SK-N-MC (cell line): ENCODE measurements around the gene TBC1D22A.
A peak's percentile ranks its signal among the peaks of the same experiment; 100 is the strongest.

Experiments used
- DNase-seq: peaks from one replicate; pipeline ENCODE4 v3.0.0-alpha.2; 2011; ENCODE audit warnings: low read depth, low spot score
- H3K27ac ChIP-seq: fragments of 200-600 bp; sonication (generic); 2 replicates; pipeline ENCODE4 v1.5.1; 2016; ENCODE audit warnings: mixed run types
- H3K36me3 ChIP-seq: fragments of 200-600 bp; sonication (generic); 2 replicates; pipeline ENCODE4 v1.6.1; 2017; ENCODE audit warnings: antibody characterized with exemption, low read length, mixed read lengths; ENCODE audit not compliant: insufficient read depth
- H3K4me3 ChIP-seq: fragments of 200-600 bp; sonication (generic); 2 replicates; pipeline ENCODE4 v1.5.1; 2016
- H3K9ac ChIP-seq: fragments of 200-600 bp; sonication (generic); 2 replicates; pipeline ENCODE4 v1.8.0; 2017; ENCODE audit warnings: mixed run types, mixed read lengths; ENCODE audit not compliant: insufficient read length
- H3K9me3 ChIP-seq: fragments of 200-600 bp; sonication (generic); 2 replicates; pipeline ENCODE4 v1.6.1; 2017; ENCODE audit warnings: low read depth, mild to moderate bottlenecking, antibody characterized with exemption, low read length, moderate library complexity, mixed read lengths
- EZH2 ChIP-seq: fragments of 200-600 bp; sonication (generic); IDR thresholded peaks from one replicate; pipeline ENCODE4 v1.6.1; 2017; ENCODE audit warnings: antibody characterized with exemption
- FOXP2 ChIP-seq: optimal IDR thresholded peaks from 2 replicates; pipeline ENCODE3; 2011; ENCODE audit warnings: mild to moderate bottlenecking, moderate library complexity; ENCODE audit not compliant: insufficient read depth; ENCODE audit errors: extremely low read length, control extremely low read depth
- POLR2AphosphoS5 ChIP-seq: IDR thresholded peaks from 2 replicates; pipeline ENCODE4 v1.6.1; 2012; ENCODE audit warnings: mild to moderate bottlenecking, low read depth, low read length, borderline replicate concordance

TBC1D22A gene

GRCh38 chr22:46941968-46942798 lies 179.7 kb downstream of the TBC1D22A start:
- Histone ChIP-seq H3K36me3 (no peaks in the 10 kb centered on the region), H3K4me3 (peak overlapping the region; percentile 70), H3K27ac (peak overlapping the region; percentile 87), H3K9ac (peak overlapping the region; percentile 61), H3K9me3 (no peaks in the 10 kb centered on the region; the same call in 1 of the 2 replicates)
- DNase-seq = no peak
- TF ChIP-seq EZH2 (no peak), POLR2AphosphoS5 (no peak), FOXP2 (no peak)

GRCh38 chr22:46942799-46943785 lies 180.6 kb downstream of the TBC1D22A start:
- peak overlapping the region; percentile 70 for H3K4me3 ChIP-seq
- H3K9ac ChIP-seq = no peak overlapping the region
- H3K27ac ChIP-seq = peak overlapping the region; percentile 87
- no peaks in the 10 kb centered on the region for H3K36me3 ChIP-seq
- DNase-seq = no peak
- no peaks in the 10 kb centered on the region; the same call in 1 of the 2 replicates for H3K9me3 ChIP-seq
- no peak for TF ChIP-seq EZH2
- no peak for TF ChIP-seq POLR2AphosphoS5
- no peak for TF ChIP-seq FOXP2

- Histone ChIP-seq H3K9me3 (no peaks in the 10 kb centered on the region; the same call in 1 of the 2 replicates), H3K36me3 (no peaks in the 10 kb centered on the region), H3K27ac (no peak overlapping the region), H3K9ac (no peak overlapping the region), H3K4me3 (no peak overlapping the region)
- TF ChIP-seq POLR2AphosphoS5 = no peak
- no peak for TF ChIP-seq FOXP2
- TF ChIP-seq EZH2 = no peak
- DNase-seq = no peak
These were observed 183.0 kb downstream of the TBC1D22A start for GRCh38 chr22:46945481-46945880.

- no peak overlapping the region for H3K27ac ChIP-seq
- TF ChIP-seq FOXP2 (no peak), EZH2 (no peak), POLR2AphosphoS5 (no peak)
- DNase-seq = no peak
- no peaks in the 10 kb centered on the region for H3K36me3 ChIP-seq
- no peak overlapping the region for H3K9ac ChIP-seq
- H3K4me3 ChIP-seq = no peak overlapping the region
- no peaks in the 10 kb centered on the region; the same call in 1 of the 2 replicates for H3K9me3 ChIP-seq
These were observed 184.0 kb downstream of the TBC1D22A start for GRCh38 chr22:46946383-46946962.

- Histone ChIP-seq H3K9me3 (no peaks in the 10 kb centered on the region; the same call in 1 of the 2 replicates), H3K36me3 (no peaks in the 10 kb centered on the region), H3K4me3 (no peak overlapping the region), H3K27ac (no peak overlapping the region), H3K9ac (no peak overlapping the region)
- DNase-seq = no peak
- TF ChIP-seq POLR2AphosphoS5 (no peak), EZH2 (no peak), FOXP2 (no peak)
These were observed 185.2 kb downstream of the TBC1D22A start for GRCh38 chr22:46947516-46948257.

- TF ChIP-seq POLR2AphosphoS5 = no peak
- no peak for TF ChIP-seq FOXP2
- no peak for TF ChIP-seq EZH2
- H3K4me3 ChIP-seq = no peak overlapping the region
- no peak for DNase-seq
- no peak overlapping the region for H3K27ac ChIP-seq
- H3K36me3 ChIP-seq = no peaks in the 10 kb centered on the region
- H3K9me3 ChIP-seq = no peaks in the 10 kb centered on the region; the same call in 1 of the 2 replicates
- no peak overlapping the region for H3K9ac ChIP-seq
These were observed 186.1 kb downstream of the TBC1D22A start for GRCh38 chr22:46948411-46949144.

GRCh38 chr22:46951350-46951749 lies 188.9 kb downstream of the TBC1D22A start:
- DNase-seq = no peak

More at GRCh38 chr22:46951350-46951749, 188.9 kb downstream of the TBC1D22A start:
- no peak overlapping the region for H3K27ac ChIP-seq
- H3K9me3 ChIP-seq = no peaks in the 10 kb centered on the region
- no peak overlapping the region for H3K4me3 ChIP-seq
- H3K9ac ChIP-seq = no peak overlapping the region
- H3K36me3 ChIP-seq = no peaks in the 10 kb centered on the region
- TF ChIP-seq EZH2 = no peak
- no peak for TF ChIP-seq POLR2AphosphoS5
- TF ChIP-seq FOXP2 = no peak
